ENCODE measurements around the gene HYOU1. TPM values are rescaled to one million over a fixed set of nuclear protein-coding genes. Genes with fewer than 3 reads are reported as not detected.
A peak's percentile ranks its signal among the peaks of the same experiment; 100 is the strongest.
"Not testable (repeated sequence)": the region's sequence is repeated elsewhere in the genome, so short reads cannot be mapped to it uniquely, and the experiment has no call there.

HYOU1 gene, protein sequence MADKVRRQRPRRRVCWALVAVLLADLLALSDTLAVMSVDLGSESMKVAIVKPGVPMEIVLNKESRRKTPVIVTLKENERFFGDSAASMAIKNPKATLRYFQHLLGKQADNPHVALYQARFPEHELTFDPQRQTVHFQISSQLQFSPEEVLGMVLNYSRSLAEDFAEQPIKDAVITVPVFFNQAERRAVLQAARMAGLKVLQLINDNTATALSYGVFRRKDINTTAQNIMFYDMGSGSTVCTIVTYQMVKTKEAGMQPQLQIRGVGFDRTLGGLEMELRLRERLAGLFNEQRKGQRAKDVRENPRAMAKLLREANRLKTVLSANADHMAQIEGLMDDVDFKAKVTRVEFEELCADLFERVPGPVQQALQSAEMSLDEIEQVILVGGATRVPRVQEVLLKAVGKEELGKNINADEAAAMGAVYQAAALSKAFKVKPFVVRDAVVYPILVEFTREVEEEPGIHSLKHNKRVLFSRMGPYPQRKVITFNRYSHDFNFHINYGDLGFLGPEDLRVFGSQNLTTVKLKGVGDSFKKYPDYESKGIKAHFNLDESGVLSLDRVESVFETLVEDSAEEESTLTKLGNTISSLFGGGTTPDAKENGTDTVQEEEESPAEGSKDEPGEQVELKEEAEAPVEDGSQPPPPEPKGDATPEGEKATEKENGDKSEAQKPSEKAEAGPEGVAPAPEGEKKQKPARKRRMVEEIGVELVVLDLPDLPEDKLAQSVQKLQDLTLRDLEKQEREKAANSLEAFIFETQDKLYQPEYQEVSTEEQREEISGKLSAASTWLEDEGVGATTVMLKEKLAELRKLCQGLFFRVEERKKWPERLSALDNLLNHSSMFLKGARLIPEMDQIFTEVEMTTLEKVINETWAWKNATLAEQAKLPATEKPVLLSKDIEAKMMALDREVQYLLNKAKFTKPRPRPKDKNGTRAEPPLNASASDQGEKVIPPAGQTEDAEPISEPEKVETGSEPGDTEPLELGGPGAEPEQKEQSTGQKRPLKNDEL
- 10 to 100 TPM; 10.8 to 91.4 (median 61.2) TPM for total RNA-seq

DNA sequence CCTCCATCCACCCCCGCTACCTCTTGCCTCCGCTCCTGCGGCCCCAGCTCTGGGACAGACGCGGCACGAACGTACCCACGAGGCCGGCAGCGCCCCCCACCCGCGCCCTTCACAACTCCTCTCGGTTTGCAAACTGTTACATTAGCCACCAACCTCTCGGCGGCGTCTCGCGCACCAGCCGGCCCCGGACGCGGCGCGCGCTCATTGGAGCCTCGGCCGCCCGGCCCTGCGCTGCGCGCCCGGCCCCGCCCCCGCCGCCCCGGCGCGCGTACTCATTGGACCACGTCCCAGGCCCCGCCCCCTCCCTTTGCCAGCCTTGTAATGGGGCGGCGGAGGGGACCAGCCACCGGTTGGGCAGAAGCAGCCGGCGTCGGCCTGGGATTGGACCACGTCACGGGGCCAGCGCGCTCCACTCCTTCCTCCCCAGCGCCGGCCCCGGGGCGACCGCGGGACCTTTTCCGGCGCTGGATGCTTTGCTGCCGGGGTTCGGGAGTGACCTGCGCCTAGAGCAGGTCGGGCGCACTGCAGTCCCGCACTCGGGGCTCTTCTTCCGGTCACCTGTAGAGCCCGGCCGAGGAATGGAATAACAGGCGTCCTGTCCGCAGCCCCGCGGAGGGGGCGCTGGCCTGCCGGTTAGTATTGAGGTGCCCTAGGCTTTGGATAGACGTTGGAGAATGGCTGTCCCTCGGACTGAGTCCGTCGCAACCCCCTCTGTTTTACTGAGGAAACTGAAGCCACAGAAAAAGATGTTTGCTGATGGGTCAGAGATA is at the start of gene HYOU1:
Gene HYOU1, minus strand, starts transcription at position 206 of the 770 bp plus-strand sequence. CDS start 1,045 bp downstream, outside the sequence.
- peaks cover 4 to 18% of the 10 kb centered on the region in 2 donors for H3K4me1 ChIP-seq
- TF ChIP-seq, protein P1, sequence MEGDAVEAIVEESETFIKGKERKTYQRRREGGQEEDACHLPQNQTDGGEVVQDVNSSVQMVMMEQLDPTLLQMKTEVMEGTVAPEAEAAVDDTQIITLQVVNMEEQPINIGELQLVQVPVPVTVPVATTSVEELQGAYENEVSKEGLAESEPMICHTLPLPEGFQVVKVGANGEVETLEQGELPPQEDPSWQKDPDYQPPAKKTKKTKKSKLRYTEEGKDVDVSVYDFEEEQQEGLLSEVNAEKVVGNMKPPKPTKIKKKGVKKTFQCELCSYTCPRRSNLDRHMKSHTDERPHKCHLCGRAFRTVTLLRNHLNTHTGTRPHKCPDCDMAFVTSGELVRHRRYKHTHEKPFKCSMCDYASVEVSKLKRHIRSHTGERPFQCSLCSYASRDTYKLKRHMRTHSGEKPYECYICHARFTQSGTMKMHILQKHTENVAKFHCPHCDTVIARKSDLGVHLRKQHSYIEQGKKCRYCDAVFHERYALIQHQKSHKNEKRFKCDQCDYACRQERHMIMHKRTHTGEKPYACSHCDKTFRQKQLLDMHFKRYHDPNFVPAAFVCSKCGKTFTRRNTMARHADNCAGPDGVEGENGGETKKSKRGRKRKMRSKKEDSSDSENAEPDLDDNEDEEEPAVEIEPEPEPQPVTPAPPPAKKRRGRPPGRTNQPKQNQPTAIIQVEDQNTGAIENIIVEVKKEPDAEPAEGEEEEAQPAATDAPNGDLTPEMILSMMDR (IDR thresholded peaks at IDR 0.05), result peak in 1 of 4 experiments; percentile 37
- peak; percentile 74 to 83 for TF ChIP-seq POLR2A (IDR thresholded peaks at IDR 0.05)
- no peaks in the 10 kb centered on the region for H3K9me3 ChIP-seq
- DNase-seq, result peak; percentile 97 to 98
- no peaks in the 10 kb centered on the region for H3K36me3 ChIP-seq
- H3K27me3 ChIP-seq, result no peaks in the 10 kb centered on the region
- peak within 1 kb of the TSS; percentile 86 to 88 for H3K4me3 ChIP-seq
- H3K27ac ChIP-seq, result peak within 1 kb of the TSS; percentile 79 to 93
- intact Hi-C loops (cut with DNase I; ENCODE audit: low total_unique reads), result no loop called here

DNA sequence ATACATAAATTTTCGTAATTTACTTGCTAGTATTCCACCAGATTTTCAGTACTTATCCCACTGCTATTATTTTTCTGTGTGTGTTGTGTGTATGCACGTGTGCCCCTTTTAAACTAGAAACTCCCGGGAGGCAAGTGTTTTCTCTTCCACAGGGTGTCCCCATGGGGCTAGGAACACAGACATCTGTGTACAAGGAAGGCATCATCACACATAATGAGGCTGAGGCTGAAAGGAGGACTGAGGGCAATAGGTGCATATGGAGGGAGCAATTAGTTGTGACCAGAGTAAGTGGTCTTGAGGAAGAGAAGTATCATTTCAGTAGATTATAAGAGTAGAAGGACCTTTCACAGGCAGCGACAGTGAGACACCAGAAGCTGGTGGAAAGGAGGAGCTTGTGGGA is 46.8 kb upstream of the HYOU1 start:
- no peak for DNase-seq
- TF ChIP-seq, protein P1 (IDR thresholded peaks at IDR 0.05), result no peak
- no peak for TF ChIP-seq POLR2A (IDR thresholded peaks at IDR 0.05)
- H3K27ac ChIP-seq, result peak overlapping the region in 1 of 2 donors; percentile 92
- H3K4me1 ChIP-seq, result peaks cover 0 to 17% of the 10 kb centered on the region in 2 donors
- intact Hi-C loops (cut with DNase I; ENCODE audit: low total_unique reads), result no loop called here
- no peaks in the 10 kb centered on the region for H3K27me3 ChIP-seq
- H3K36me3 ChIP-seq, result no peaks in the 10 kb centered on the region
- H3K4me3 ChIP-seq, result no peak overlapping the region
- no peaks in the 10 kb centered on the region for H3K9me3 ChIP-seq

DNA sequence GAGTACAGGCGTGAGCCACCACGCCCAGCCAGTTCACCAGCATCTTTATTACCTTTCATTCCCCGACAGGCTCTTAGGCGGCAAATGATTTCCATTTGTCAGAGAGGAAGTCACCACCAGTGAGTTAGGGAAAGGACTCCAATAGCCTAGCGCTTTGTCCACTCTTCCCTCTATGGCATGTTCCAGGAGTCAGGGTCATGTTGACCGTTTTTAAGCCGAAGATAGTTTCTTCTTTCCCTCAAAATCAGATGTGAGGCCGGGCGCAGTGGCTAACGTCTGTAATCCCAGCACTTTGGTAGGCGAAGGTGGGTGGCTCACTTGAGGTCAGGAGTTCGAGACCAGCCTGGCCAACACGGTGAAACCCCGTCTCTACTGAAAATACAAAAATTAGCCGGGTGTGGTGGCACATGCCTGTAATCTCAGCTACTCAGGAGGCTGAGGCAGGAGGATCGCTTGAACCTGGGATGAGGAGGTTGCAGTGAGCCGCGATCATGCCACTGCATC is 46.2 kb upstream of the HYOU1 start:
- DNase-seq, result not testable (repeated sequence)

DNA sequence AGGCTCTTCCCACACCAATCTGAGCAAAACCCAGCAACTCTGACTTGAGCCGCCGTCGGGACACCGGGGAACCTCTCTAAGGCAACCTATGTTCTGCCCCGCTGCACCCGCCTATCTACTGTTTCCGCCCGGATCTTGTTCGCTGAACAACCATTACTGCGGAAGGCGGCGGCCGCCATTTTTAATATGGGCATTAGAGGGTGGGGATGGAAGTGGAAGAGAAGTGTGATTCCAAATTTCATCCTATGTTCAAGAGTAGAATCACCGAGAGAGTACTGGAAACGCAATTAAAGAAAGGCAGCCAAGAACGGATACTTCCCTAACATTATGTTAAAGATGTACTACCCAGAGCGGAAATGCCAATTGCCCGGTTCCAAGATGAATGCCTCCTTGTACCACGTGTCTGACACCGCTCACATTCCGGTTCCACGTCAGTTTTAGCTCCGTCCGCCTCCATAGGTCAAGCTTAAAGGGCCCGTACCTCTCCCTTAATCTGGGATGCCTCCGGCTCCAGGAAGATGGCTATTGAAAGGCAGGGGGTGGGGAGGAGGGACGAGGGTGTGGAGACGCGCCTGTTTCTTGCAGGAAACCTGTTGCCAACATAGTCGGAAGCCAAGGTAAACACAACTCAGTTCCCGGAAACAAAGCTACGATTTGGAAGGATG is 44.9 kb upstream of the HYOU1 start, which contains the start of gene DPAGT1:
Gene DPAGT1, minus strand, starts transcription at position 95 of the 665 bp plus-strand sequence. CDS start 198 bp downstream, outside the sequence.
- intact Hi-C loops (cut with DNase I; ENCODE audit: low total_unique reads), result no loop called here
- Histone ChIP-seq H3K4me1 (peaks cover 0 to 17% of the 10 kb centered on the region in 2 donors), H3K27ac (peak within 1 kb of the TSS; percentile 92 to 97), H3K9me3 (no peaks in the 10 kb centered on the region), H3K27me3 (no peaks in the 10 kb centered on the region), H3K4me3 (peak within 1 kb of the TSS; percentile 63 to 86), H3K36me3 (no peaks in the 10 kb centered on the region)
- TF ChIP-seq POLR2A (IDR thresholded peaks at IDR 0.05), result peak in 1 of 2 donors; percentile 40
- TF ChIP-seq, protein P1 (IDR thresholded peaks at IDR 0.05), result no peak
- peak; percentile 88 to 95 for DNase-seq

More for the DNA sequence above, 46.2 kb upstream of the HYOU1 start:
- H3K4me3 ChIP-seq, result peak overlapping the region; percentile 63 to 86
- intact Hi-C loops (cut with DNase I; ENCODE audit: low total_unique reads); H3K9me3 ChIP-seq; H3K27me3 ChIP-seq; H3K36me3 ChIP-seq: not testable (repeated sequence)
- H3K27ac ChIP-seq, result peak overlapping the region; percentile 92 to 97
- H3K4me1 ChIP-seq, result peaks cover 0 to 17% of the 10 kb centered on the region in 2 donors

Measured in uterus (tissue), 4 donors.